Lower leg skin (tissue), 4 donors: ENCODE measurements around the gene ITGB3. TPM values are rescaled to one million over a fixed set of nuclear protein-coding genes. Genes with fewer than 3 reads are reported as not detected.

Experiments
- DNase-seq, 2 donors: peaks; one replicate each; pipeline ENCODE4 v3.0.0-alpha.2; 2019; ENCODE audit warnings: low spot score in 2 of 2
- H3K4me3 ChIP-seq: fragments of 200-600 bp; sonication (generic); 2 replicates; pipeline ENCODE4 v1.5.1; 2017; ENCODE audit warnings: mild to moderate bottlenecking, low read depth; ENCODE audit not compliant: poor library complexity, severe bottlenecking
- POLR2A ChIP-seq, 2 donors: fragments of 450-650 bp; IDR thresholded peaks; one replicate each; pipeline ENCODE4 v1.6.1; 2016 to 2017; ENCODE audit warnings: antibody characterized with exemption in 2 of 2, mild to moderate bottlenecking in 1 of 2, moderate library complexity in 1 of 2
- WGBS, 2 donors: methylation state at CpG; one replicate each; pipeline ENCODE4 v1.1.5; 2018; 5-methylcytosine and 5-hydroxymethylcytosine counted together
- intact Hi-C: fragments of 100-400 bp; cut with DNase I; formaldehyde crosslinking; loops from one replicate; pipeline ENCODE4 v1.15.0; 2023; ENCODE audit warnings: low total_unique reads
- total RNA-seq, 4 donors: library from RNA; depleted of rRNA; stranded (reverse); fragments of >200 nt; gene quantifications; one replicate each; pipeline ENCODE4 v1.1.0, GENCODE V29; 2016
- TF ChIP-seq, protein P1 (sequence below), 3 donors: fragments of 450-650 bp; IDR thresholded peaks; one replicate each; pipeline ENCODE4 v1.5.1; 2016; ENCODE audit warnings: antibody characterized with exemption in 3 of 3, mild to moderate bottlenecking in 3 of 3, moderate library complexity in 2 of 3

The ITGB3 gene
- 1 to 10 TPM; 2.2 to 3.7 (median 3.1) TPM for total RNA-seq

DNA sequence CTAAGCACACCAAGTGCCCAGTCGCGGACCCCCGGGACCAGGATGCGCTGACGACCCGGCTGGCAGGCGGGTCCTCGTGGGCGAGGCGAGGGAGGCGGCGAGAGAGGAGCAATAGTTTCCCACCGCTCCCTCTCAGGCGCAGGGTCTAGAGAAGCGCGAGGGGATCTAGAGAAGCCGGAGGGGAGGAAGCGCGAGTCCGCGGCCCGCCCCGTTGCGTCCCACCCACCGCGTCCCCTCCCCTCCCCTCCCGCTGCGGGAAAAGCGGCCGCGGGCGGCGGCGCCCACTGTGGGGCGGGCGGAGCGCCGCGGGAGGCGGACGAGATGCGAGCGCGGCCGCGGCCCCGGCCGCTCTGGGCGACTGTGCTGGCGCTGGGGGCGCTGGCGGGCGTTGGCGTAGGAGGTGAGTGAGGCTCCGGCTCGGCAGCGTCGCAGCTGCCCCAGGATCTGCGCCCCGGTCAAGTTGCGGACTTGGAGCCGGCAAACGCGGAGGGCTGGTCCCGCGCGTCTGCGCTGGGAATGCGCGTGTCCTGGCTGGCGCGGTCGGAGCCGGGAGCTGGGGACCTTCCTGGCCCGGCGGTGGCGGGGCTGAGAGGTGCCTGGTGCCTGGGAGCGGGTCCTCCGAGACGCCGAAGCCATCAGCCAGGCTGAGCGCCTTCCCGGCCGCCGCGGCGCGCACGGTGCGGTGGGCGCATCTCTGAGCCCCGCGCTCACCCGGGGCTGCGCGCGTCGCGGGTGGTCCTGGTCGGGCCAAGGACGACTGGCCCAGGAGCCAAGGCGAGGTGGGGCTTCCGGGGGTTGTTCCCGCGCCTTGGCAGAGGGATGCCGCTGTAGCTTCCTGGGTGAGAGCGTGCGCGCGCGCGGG, at the start of gene ITGB3:
TSS of gene ITGB3 (plus strand) at position 287 of the 862 bp plus-strand sequence. CDS start at position 322, 35 bp downstream.
- TF ChIP-seq POLR2A (IDR thresholded peaks at IDR 0.05): peak in 1 of 2 donors; percentile 4
- TF ChIP-seq, protein P1, sequence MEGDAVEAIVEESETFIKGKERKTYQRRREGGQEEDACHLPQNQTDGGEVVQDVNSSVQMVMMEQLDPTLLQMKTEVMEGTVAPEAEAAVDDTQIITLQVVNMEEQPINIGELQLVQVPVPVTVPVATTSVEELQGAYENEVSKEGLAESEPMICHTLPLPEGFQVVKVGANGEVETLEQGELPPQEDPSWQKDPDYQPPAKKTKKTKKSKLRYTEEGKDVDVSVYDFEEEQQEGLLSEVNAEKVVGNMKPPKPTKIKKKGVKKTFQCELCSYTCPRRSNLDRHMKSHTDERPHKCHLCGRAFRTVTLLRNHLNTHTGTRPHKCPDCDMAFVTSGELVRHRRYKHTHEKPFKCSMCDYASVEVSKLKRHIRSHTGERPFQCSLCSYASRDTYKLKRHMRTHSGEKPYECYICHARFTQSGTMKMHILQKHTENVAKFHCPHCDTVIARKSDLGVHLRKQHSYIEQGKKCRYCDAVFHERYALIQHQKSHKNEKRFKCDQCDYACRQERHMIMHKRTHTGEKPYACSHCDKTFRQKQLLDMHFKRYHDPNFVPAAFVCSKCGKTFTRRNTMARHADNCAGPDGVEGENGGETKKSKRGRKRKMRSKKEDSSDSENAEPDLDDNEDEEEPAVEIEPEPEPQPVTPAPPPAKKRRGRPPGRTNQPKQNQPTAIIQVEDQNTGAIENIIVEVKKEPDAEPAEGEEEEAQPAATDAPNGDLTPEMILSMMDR (IDR thresholded peaks at IDR 0.05): no peak
- 0 to 1% methylated on average over 50 to 75 of the region's 112 CpGs for WGBS, 2 donors
- intact Hi-C loops: no loop called here
- peak within 1 kb of the TSS; percentile 42 for H3K4me3 ChIP-seq
- DNase-seq: peak in 1 of 2 donors; percentile 95

DNA sequence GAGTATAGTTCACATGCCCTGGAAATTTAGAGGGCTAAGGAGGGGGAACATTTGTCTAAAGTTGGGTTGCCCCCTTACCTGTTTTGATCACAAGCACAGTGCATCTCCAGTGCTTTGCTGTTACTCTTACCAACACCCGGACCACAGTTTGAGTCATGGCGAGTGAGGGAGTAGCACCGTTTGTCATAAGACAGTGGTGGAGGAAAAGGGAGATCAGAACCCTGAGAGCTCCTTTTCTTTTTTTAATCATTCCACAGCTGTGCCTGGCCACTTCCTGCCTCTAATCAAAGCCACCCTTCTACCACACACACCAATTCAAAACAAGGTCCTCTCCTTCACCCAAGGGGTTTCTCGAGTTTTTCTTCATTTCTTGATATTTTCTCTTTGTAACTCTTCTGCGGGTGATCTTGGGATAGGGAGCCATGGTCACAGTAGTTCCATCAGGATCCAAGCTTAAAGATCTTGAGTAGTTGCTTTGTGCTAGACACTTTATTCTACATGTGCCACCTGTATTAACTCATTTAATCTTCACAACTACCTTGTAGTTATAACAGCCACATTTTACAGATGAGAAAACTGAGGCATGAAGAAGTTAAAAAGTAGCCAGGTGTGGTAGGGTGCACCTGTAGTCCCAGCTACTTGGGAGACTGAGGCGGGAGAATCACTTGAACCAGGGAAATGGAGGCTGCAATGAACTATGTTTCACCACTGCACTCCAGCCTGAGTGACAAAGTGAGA, 49.5 kb upstream of the ITGB3 start:
- TF ChIP-seq, protein P1 (IDR thresholded peaks at IDR 0.05): no peak
- no peak for TF ChIP-seq POLR2A (IDR thresholded peaks at IDR 0.05)
- WGBS, 2 donors: 64 to 69% methylated on average over 6 of the region's 6 CpGs
- no peak overlapping the region for H3K4me3 ChIP-seq
- intact Hi-C loops: no loop called here
- DNase-seq: no peak

DNA sequence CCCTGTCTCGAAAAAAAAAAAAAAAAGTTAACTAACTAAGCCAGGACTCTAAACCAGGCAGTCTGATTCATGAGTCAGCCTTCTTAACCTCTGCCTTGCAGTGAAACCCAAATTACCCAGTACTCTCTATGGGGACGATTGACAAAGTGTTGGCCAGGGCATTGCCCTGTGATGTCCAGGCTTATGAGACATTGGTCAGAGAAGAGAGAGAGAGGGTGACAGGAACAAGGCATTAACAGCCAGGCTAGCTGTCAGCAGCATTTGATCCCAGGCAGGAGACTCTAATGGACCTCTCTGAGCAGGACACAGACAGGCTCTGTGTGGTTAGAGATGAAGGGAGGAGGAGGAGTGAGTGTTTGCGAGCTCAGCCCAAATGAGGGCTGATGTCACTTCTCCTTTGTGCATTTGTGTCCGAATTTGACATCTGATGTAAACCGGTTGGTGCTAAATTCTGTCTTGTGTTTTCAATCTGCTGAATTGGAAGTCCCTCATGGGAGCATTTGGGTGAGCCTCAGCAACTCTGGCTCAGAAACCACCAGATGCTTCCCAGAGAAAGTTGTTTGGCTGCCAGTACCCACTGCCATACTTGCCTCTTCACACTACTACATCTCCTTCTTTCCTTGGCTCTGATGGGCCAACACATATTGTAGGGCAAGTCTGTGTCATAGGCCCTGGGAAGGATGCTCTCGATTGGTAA, 48.8 kb upstream of the ITGB3 start:
- WGBS, 2 donors: 30 to 41% methylated on average over 6 of the region's 6 CpGs
- no peak overlapping the region for H3K4me3 ChIP-seq
- intact Hi-C loops: no loop called here
- no peak for DNase-seq
- no peak for TF ChIP-seq POLR2A (IDR thresholded peaks at IDR 0.05)
- TF ChIP-seq, protein P1 (IDR thresholded peaks at IDR 0.05): no peak

DNA sequence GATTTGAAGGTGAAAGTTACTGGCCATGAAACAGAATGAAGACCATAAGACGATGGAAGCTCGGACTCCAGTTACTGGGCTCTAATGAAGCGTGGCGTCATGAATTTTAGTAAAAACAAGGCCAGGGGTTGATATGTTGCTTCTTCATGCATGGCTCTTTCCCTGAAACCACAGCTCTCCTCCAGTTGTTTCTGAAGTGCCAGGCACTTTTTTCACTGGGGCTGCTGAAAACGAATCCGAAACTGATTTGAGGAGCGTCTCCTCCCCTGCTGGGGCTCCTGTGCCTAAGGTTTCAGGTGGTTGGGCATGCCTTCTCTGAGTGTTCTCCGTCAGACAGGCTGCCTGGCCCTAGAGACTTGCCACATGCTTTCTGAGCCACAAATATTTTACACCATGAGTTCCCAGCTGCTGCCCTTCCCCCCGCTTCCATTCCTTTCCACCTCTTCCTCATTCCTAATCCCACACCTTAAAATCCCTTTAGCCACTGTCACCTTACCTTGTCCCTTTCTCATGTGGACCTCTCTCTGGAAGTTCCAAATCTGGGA, 48.1 kb upstream of the ITGB3 start:
- WGBS, 2 donors: 35 to 44% methylated on average over 9 of the region's 9 CpGs
- intact Hi-C loops: no loop called here
- no peak overlapping the region for H3K4me3 ChIP-seq
- DNase-seq: no peak
- TF ChIP-seq POLR2A (IDR thresholded peaks at IDR 0.05): no peak
- TF ChIP-seq, protein P1 (IDR thresholded peaks at IDR 0.05): no peak
